Left lung (tissue), 10 donors: ENCODE results near the gene KDM4B. TPM values are rescaled to one million over a fixed set of nuclear protein-coding genes. Genes with fewer than 3 reads are reported as not detected.

Source experiments
- ATAC-seq: fragments of 200-7000 bp; cut with Tn5 transposase; one replicate; pipeline ENCODE4 v1.9.1; 2020; ENCODE audit warnings: moderate library complexity
- DNase-seq, 4 donors: peaks; one replicate each; pipeline ENCODE4 v3.0.0-alpha.2; 2013 to 2020
- H3K27ac ChIP-seq, 2 donors: fragments of 200-600 bp; sonication (generic) in 1 of 2; one replicate each; pipeline versions ENCODE4 v1.5.0 to v1.8.0; 2020 to 2021
- H3K27me3 ChIP-seq, 2 donors: fragments of 200-600 bp; sonication (generic) in 1 of 2; one replicate each; pipeline versions ENCODE4 v1.5.0 to v1.8.0; 2020 to 2021
- H3K36me3 ChIP-seq, 2 donors: fragments of 200-600 bp; sonication (generic) in 1 of 2; one replicate each; pipeline versions ENCODE4 v1.5.0 to v1.8.0; 2020 to 2021
- H3K4me1 ChIP-seq, 2 donors: fragments of 200-600 bp; one replicate each; pipeline ENCODE4 v1.8.0; 2021
- H3K4me3 ChIP-seq, 2 donors: fragments of 200-600 bp; sonication (generic) in 1 of 2; one replicate each; pipeline versions ENCODE4 v1.5.0 to v1.8.0; 2020 to 2021; ENCODE audit warnings: mild to moderate bottlenecking in 1 of 2
- H3K9me3 ChIP-seq, 2 donors: fragments of 200-600 bp; sonication (generic) in 1 of 2; one replicate each; pipeline versions ENCODE4 v1.5.0 to v1.8.0; 2020 to 2021
- CTCF ChIP-seq, 2 donors: fragments of 200-600 bp; sonication (generic) in 1 of 2; IDR thresholded peaks; one replicate each; pipeline versions ENCODE4 v1.5.0 to v1.8.0; 2021; ENCODE audit warnings: antibody characterized with exemption in 2 of 2
- intact Hi-C, 2 donors: fragments of 100-400 bp; cut with DNase I; formaldehyde crosslinking; loops; one replicate each; pipeline versions ENCODE4 v1.11.2 to v1.14.2; 2022
- polyA plus RNA-seq, 6 donors: library from polyadenylated mRNA; unstranded; fragments of 120-200 nt; gene quantifications; one replicate each; pipeline ENCODE4 v1.2.1, GENCODE V29; 2013; ENCODE audit not compliant: insufficient read length in 6 of 6
- total RNA-seq, 2 donors: library from RNA; stranded (reverse); fragmentation: NEBNext Ultra II Directional; extraction: Animal tissue kit (Norgen Biotek cat#: 25700); gene quantifications; one replicate each; pipeline ENCODE4 v1.2.1, GENCODE V29; 2021
- donor health status: DM: no; HTN: yes; CAD: no.
- donor health status: DM: no; HTN: no; CAD: no.

Gene KDM4B
- total and polyA plus RNA-seq, 8 donors = 24.6 to 42.1 (median 31.1) TPM

- no peaks in the 10 kb centered on the region for H3K9me3 ChIP-seq
- intact Hi-C loops = no loop called here
- no peaks in the 10 kb centered on the region for H3K27me3 ChIP-seq
- no peak for TF ChIP-seq CTCF (IDR thresholded peaks at IDR 0.05)
- peaks cover 0 to 3% of the 10 kb centered on the region in 2 donors for H3K36me3 ChIP-seq
- H3K4me1 ChIP-seq = peaks cover 0 to 3% of the 10 kb centered on the region in 2 donors
- ATAC-seq (no peak), DNase-seq (no peak)
- no peak overlapping the region for H3K4me3 ChIP-seq
- no peak overlapping the region for H3K27ac ChIP-seq
Observed at GRCh38 chr19:5003781-5004180, 34.9 kb downstream of the KDM4B start.

GRCh38 chr19:5005096-5005495 is 36.2 kb downstream of the KDM4B start:
- no peak overlapping the region for H3K27ac ChIP-seq
- TF ChIP-seq CTCF (IDR thresholded peaks at IDR 0.05) = no peak
- no peaks in the 10 kb centered on the region for H3K9me3 ChIP-seq
- H3K36me3 ChIP-seq = peaks cover 0 to 3% of the 10 kb centered on the region in 2 donors
- intact Hi-C loops = no loop called here
- no peaks in the 10 kb centered on the region for H3K27me3 ChIP-seq
- peaks cover 0 to 3% of the 10 kb centered on the region in 2 donors for H3K4me1 ChIP-seq
- no peak for ATAC-seq
- DNase-seq = peak in 1 of 4 donors; percentile 26
- H3K4me3 ChIP-seq = no peak overlapping the region

- Histone ChIP-seq H3K4me1 (peaks cover 0 to 3% of the 10 kb centered on the region in 2 donors), H3K36me3 (peaks cover 0 to 3% of the 10 kb centered on the region in 2 donors), H3K27ac (no peak overlapping the region), H3K4me3 (no peak overlapping the region), H3K27me3 (no peaks in the 10 kb centered on the region), H3K9me3 (no peaks in the 10 kb centered on the region)
- no peak for ATAC-seq
- peak in 1 of 4 donors; percentile 54 for DNase-seq
- intact Hi-C loops = no loop called here
- no peak for TF ChIP-seq CTCF (IDR thresholded peaks at IDR 0.05)
Observed at GRCh38 chr19:5006201-5006600, 37.3 kb downstream of the KDM4B start.

GRCh38 chr19:5006821-5007220 is 37.9 kb downstream of the KDM4B start:
- DNase-seq (peak in 1 of 4 donors; percentile 41), ATAC-seq (no peak)
- Histone ChIP-seq H3K4me3 (no peak overlapping the region), H3K4me1 (peaks cover 0 to 8% of the 10 kb centered on the region in 2 donors), H3K27ac (no peak overlapping the region), H3K9me3 (no peaks in the 10 kb centered on the region), H3K36me3 (peaks cover 0 to 3% of the 10 kb centered on the region in 2 donors), H3K27me3 (no peaks in the 10 kb centered on the region)
- intact Hi-C loops = no loop called here
- no peak for TF ChIP-seq CTCF (IDR thresholded peaks at IDR 0.05)

GRCh38 chr19:5011476-5012238 is 42.7 kb downstream of the KDM4B start:
- peaks cover 0 to 5% of the 10 kb centered on the region in 2 donors for H3K4me1 ChIP-seq
- intact Hi-C loops = no loop called here
- ATAC-seq = no peak
- peaks cover 0 to 7% of the 10 kb centered on the region in 2 donors for H3K36me3 ChIP-seq
- no peak overlapping the region for H3K4me3 ChIP-seq
- DNase-seq = no peak
- H3K27ac ChIP-seq = no peak overlapping the region
- H3K27me3 ChIP-seq = no peaks in the 10 kb centered on the region
- TF ChIP-seq CTCF (IDR thresholded peaks at IDR 0.05) = no peak
- no peaks in the 10 kb centered on the region for H3K9me3 ChIP-seq
